D721Med (cell line): Measurements from ENCODE around the gene SLC36A3.

ENCODE experiments used
- DNase-seq: peaks from one replicate; pipeline ENCODE4 v3.0.0; 2011; ENCODE audit warnings: low spot score; ENCODE audit not compliant: insufficient read length
- FAIRE-seq: peaks from 2 replicates; lab custom pipeline; 2011; peaks lifted over from hg19 to GRCh38; lab: Jason Lieb, UNC
- TF ChIP-seq, protein P1 (sequence below): IDR thresholded peaks from 2 replicates; pipeline ENCODE4 v1.5.1; 2012; ENCODE audit warnings: mild to moderate bottlenecking, control low read depth; ENCODE audit not compliant: insufficient read depth; ENCODE audit errors: missing control alignments

Gene SLC36A3

DNA sequence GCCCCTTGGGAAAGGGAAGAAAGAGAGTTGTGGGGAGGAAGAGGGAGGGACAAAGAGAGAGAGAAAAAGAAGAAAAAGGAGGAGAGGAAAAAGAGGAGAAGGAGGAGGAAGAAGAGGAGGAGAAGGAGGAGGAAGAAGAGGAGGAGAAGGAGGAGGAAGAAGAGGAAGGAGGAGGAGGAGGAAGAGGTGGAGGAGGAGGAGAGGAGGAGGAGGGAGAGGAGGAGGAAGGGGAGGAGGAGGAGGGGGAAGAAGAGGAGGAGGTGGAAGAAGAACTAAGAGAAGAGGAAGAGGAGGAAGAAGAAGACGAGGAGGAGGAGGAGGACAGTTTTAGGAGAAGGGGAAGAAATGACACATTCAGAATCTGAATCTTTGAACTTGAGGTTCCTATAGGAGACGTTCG is 36.4 kb upstream of the SLC36A3 start:
- FAIRE-seq (no peak), DNase-seq (no peak)
- TF ChIP-seq, protein P1, sequence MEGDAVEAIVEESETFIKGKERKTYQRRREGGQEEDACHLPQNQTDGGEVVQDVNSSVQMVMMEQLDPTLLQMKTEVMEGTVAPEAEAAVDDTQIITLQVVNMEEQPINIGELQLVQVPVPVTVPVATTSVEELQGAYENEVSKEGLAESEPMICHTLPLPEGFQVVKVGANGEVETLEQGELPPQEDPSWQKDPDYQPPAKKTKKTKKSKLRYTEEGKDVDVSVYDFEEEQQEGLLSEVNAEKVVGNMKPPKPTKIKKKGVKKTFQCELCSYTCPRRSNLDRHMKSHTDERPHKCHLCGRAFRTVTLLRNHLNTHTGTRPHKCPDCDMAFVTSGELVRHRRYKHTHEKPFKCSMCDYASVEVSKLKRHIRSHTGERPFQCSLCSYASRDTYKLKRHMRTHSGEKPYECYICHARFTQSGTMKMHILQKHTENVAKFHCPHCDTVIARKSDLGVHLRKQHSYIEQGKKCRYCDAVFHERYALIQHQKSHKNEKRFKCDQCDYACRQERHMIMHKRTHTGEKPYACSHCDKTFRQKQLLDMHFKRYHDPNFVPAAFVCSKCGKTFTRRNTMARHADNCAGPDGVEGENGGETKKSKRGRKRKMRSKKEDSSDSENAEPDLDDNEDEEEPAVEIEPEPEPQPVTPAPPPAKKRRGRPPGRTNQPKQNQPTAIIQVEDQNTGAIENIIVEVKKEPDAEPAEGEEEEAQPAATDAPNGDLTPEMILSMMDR: no peak

DNA sequence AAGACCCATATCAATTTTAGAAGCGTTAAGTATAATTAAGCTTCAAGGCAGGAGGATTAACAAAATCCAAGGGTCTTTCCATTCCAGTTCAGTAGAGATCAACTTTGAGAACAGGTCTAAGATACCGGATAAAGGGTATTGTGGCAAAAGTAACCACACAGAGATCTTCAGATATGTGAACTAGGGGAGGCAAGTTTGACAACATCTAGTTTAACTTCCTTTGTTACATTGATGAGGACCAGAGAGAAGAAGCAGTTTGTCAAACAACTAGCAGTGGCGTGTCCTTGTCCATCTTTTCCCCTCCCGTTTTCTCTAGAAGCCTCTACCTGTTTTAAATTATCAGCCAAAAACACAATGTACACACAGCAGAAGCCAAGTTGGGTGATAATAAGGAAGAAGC is 35.2 kb upstream of the SLC36A3 start:
- DNase-seq (no peak), FAIRE-seq (no peak)
- TF ChIP-seq, protein P1: no peak

DNA sequence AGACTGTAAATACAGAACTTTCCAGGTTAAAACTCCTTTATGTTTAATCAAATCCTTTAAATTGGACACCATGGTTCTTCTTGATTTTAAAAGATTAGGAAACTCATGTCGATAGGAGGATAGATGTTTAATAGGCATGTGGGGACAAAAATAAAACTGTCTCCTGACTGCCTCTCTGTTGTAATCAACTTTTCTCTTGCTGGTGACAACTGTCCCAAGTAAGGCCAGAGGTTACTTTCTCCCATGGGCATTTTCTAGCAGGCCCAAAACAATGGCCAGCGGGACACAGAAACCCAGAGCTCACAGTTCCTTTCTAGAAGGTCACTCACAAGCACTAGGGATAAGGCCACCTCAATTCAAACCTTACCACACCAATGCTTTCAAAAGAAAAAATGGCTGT is 29.3 kb upstream of the SLC36A3 start:
- TF ChIP-seq, protein P1: no peak
- FAIRE-seq: no peak
- no peak for DNase-seq

DNA sequence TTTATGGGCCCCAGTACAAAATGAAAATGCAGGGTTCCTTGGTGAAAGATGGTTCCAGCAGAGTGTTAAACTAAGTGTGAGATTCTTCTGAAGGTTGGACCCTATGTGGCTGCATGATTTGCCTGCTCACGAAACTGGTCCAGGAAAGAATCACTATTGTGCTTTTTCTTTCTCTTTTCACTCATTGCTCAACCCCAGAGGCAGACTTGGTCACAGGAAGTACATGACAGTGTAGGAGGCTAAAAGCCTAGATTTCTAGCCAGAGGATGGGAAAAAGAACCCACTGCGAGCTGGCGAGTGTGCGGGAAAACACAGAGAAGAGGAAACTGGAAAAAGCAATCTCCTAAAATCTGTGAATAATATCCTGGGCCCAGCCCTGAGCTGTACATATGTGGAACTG is 25.2 kb upstream of the SLC36A3 start:
- no peak for FAIRE-seq
- TF ChIP-seq, protein P1: no peak
- DNase-seq: no peak

DNA sequence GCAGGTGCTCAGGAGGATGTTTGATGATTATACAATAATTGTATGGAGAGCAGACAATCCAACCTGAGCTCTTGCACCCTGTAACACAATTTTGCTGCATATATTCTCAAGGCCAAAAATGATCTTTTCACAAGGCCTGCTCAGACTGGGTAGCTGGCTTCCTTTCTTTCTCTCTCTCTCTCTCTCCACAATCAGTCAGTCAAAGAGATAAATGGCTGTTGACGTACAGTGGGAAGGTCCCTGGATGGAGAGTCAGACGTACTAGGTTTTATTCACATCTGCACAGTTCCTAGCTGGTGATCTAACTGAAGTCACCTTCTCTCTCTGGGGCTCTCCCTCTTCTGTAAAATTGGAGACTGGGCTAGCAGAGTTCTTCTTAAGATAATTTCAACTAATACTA is 24.0 kb upstream of the SLC36A3 start:
- TF ChIP-seq, protein P1: no peak
- FAIRE-seq (no peak), DNase-seq (no peak)

DNA sequence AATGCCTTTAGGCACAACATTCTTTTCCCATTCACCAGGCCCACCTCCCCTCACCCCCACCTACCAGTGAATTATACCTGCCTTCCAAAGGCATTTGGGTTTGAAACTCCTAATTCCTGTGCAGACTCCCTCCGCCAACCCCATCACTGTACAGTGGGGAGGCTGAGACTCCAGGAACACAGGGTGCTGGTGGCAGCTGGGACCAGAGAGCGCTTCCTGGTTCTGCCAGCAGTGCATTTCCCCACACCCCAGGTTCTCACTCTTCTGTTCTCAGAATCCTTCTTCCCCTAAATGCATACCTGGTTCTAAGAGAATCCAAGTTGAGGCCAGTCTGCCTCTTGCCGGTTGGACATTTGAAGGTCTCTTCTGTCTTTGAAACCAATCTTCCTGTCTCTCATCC is 22.7 kb upstream of the SLC36A3 start:
- FAIRE-seq (no peak), DNase-seq (no peak)
- TF ChIP-seq, protein P1: no peak

DNA sequence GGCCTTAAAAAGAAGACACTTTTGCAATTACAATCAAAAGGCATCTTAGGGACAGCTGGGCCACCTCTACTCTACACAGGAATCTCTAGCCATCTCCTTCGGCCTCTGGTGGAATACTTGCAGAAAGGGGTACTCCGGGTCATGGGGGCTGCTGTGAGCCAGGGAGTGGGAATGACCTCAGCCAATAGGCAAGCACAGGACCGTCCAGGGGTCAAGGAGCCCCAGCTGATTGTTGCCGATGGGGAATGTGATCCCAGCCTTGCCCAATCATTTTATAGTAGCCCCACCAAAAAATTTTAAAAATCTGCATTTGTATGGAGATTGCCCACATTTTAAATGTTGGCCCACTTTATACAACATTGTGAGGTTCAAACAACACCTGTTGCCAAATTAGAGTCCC is 16.9 kb upstream of the SLC36A3 start:
- TF ChIP-seq, protein P1: no peak
- DNase-seq (no peak), FAIRE-seq (no peak)
